ENCODE measurements around the gene COL23A1.

GRCh38 chr5:178324481-178325310, 265.5 kb downstream of the COL23A1 start:
- TF ChIP-seq GATA3 (IDR thresholded peaks at IDR 0.05; ENCODE audit: low read depth, low read length) (no peak), GATA2 (IDR thresholded peaks at IDR 0.05; ENCODE audit: low read depth, low read length) (no peak)

Measured in SH-SY5Y (cell line).